ENCODE measurements around the gene UNC93B1.

The UNC93B1 gene

DNA sequence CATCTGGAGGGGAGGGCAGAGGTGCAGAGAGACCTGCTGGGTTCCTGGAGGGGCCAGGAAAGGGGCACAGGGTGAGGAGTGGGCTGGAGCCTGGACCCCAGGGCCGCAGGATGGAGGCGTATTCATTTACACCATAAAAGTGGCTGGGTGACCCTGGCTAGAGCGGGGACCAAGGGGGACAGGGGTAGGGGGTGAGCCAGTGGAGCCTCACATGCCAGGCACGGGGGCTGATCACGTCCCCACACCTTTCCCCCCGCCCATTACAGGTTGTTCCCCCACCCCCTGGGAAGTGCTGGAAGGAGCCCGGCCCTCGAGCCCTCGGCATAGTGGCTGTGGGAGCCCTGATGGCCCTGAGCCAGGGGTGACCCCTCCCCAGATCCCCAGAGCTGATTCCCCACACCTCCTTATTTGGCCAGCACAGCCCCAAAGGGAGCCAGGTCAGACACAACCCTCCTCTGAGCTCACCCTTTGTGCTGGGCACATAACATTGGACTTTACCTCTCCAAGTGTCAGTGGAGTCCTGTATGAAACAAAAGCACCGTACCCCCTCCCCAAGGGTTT, 35.7 kb upstream of the UNC93B1 start:
- no peak for DNase-seq

DNA sequence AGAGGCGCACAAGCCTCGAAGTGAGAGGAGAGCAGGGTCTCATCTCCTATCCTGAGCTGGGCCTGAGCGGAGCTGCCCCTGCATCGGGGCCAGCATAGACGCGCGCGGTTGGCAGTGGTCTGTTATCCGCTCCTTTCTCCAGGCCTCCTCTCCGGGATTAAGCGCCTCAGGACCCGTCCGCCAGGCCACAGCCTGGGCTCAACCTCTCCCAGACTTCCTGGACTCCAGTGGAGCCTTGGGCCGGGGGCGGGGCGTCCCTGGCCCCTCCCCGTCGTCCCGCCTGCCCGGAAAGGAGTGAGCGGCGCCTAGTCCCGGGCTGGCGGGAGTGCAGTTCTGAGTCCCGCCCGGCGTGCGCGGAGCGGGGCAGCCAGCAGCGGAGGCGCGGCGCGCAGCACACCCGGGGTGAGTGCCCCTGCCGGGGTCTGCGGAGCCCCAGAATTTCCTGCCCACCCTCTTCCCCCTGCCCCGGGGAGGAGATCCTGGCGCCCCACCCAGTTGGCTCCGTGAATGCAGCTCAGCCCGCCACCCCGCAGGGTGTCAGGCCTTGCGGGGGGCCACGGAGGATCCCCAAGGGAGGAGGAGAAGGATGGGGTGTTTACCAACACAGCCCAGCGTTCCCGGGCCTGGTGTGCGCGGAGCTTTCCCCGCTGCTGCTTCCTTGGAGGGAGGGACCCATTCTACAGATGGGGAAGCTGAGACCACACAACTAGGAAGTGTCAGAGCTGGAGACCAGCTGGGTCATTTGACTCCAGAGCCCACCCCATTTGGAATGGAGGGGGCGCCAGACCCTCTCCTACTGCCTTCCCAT, 35.0 kb upstream of the UNC93B1 start, which contains the start of gene TCIRG1:
Gene TCIRG1 (plus strand): TSS at position 308 of the 808 bp plus-strand sequence. CDS start 2,247 bp downstream, outside the sequence.
- DNase-seq: peak; percentile 77

DNA sequence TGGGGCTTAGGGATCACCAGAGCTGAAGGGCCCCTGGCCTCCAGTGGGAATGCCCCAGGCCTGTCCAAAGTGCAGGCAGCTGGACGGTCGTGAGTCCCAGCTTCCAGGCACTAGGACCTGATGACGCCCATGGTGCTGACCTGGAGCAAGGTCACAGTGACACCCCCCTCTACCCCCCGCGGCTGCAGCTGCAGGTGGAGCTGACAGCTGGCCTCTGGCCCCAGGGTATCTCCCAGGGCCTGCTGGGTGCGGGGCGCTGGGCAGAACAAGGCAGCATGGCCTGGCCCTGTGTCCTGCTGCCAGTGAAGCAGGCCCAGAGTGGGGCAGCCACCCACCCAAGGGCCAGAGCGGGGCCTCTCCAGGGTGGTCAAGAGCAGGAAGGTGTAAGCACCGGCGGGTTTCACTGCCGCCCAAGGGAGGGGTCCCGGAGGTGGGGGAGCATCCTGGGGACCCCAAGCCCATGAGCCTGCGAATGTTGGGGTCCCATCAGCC, 34.4 kb upstream of the UNC93B1 start:
- DNase-seq: no peak

DNA sequence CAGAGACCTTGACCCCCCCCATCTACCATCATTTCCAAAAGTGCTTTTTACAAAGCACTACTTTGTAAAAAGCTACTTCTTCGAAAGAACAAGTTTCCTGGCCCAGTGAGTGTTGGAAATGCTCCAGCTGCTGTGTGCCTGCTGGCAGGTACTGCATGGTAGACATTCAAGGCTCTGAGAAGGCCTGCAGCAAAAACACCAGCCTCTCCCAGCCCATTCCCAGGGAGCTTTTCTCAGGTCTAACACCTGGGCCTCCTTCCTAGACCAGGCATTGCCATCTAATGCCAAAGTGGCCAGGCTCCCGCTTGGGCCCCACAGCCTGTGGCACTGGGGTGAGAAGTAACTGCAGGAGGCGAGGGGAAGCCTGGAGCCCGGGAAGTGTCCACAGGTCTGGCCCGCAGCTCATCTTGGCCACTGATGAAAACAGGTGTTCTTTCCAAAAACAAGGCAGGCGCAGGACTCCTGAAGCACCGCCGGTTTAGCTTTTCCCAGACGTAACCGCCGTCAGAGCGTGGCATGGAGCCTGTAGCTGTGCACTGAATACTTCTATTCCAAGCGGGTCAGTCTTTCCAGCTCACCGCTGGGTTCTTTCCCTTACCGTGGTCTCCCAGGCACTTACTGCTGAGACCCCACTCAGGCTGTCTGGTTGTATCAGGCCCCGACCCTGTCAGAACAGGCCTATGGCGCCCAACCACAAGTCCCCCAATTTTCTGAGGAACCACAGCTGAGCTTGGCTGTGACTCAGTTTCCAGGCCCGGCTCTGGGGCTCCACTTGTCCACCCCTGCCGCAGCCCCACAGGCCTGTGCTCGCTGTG, 33.7 kb upstream of the UNC93B1 start:
- DNase-seq: no peak

DNA sequence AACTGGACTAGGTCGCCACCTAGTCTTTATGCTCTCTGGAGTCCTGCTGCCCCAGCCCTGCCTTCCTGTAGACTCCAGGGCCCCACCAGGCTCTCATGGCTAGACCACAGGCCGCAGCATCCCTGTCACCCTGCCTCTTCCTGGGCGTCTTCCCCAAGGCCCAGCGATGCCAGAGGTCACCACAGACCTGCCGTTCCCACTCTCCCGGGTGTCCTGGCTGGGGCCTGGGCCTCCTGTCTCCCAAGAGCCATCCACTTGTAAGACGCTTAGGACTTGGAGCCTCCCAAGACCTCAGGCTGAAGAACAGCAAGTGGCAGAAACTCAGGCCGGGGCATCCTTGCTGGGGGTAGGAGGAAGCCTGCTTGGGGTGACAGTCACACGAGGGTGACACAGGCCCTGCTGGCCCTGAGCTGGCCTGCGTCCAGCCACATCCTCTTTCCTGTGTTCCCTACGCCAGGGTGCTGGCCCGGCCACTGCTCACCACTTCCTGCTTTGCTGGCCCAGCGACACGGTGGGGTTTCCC, 32.9 kb upstream of the UNC93B1 start:
- DNase-seq: no peak

DNA sequence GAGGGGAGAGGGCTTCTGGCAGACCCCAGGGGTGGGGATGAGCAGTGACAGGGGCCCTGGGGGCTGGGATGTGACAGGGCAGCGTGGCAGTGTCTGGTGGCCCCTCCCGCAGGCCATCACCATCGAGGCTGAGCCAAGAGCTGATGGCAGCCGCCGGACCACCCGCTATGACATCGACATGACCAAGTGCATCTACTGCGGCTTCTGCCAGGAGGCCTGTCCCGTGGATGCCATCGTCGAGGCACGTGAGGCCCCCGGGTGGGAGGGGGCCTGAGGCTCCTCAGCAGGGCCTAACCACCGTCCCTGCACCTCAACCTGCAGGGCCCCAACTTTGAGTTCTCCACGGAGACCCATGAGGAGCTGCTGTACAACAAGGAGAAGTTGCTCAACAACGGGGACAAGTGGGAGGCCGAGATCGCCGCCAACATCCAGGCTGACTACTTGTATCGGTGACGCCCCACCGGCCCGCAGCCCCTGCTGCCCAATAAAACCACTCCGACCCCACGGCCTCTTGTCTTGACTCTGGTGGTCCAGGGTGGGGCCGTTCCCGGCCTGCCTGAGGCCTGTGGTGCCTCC, 32.3 kb upstream of the UNC93B1 start:
- no peak for DNase-seq

DNA sequence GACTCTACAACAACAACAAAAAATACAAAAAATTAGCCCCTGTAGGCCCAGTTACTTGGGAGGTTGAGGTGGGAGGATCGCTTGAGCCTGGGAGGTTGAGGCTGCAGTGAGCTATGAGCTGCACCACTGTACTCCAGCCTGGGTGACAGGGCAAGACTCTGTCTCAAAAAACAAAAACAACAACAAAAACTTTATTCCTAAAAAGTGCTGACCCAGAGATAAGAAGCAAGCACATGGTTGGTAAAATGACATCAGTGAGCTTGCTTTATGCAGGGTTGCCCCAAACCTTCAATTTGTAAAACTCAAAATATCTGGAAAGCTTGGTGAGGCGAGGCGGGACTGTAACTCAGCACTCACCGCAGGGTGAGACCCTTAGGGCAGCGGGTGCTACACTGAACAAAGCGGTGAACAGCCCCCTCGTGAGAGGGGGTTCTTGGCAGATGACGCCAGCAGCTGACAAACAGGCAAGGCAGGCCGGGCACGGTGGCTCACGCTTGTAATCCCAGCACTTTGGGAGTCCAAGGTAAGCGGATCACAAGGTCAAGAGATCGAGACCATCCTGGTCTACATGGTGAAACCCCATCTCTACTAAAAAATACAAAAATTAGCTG, 31.5 kb upstream of the UNC93B1 start:
- DNase-seq: no peak

DNA sequence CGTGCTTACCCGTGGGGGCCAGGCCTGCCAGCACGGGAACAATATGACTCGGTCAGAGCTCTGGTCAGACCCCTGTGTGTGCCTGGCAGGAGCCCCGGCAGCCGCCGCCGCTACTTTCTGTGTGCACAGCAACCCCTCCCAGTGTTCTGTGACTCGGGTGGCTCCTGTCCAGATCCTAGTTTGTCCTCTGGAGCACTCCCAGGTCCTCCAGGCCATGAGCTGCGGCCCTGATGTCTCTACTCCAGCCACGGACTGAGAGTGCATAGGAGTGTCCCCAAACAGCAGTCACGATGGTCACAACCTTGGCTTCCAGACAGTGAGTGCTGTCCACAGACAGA, 29.8 kb upstream of the UNC93B1 start:
- DNase-seq: no peak

DNA sequence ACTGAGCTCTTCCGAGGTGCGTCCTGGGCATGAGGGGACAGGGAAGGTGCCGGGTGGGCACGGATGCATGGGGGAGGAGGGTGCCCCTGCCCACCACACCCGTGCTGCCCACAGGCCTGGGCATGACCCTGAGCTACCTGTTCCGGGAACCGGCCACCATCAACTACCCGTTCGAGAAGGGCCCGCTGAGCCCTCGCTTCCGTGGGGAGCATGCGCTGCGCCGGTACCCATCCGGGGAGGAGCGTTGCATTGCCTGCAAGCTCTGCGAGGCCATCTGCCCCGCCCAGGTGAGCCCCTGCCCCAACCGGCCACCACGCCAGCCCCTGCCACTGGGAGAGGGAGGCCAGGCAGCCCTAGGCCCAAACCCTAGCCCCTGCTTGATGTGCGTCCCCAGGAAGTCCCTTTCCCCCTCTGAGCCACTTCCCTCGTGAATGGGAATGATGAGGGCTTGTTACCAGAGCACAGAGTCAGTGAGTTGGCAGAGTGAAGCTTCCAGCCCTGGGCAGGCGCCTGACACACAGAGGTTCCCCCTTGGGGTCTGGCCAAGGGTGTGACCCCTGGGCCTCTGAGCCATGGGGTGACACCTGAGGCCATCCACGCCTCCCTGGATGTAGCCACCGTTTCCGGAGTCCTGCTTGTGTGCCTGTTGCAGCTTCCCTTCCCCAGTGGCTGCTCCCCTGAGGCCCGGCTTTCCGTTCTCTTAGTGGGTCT, 29.3 kb upstream of the UNC93B1 start:
- DNase-seq: no peak

DNA sequence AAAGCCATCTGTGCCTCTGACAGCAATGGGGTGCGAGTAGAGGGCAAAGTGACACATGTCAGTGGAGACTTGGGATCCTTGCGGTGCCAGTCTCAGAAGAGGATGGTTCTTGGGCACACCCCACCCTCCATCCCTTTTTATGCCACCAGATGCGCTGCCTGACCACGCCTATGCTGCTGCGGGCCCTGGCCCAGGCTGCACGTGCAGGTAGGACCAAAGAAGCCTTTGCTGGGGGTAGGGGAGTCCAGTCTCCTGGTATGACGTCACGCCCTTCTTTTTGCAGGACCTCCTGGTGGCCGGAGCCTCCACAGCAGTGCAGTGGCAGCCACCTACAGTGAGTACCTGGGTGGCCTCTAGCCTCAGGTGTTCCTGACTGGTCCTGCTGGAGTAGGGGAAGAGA, 28.1 kb upstream of the UNC93B1 start:
- no peak for DNase-seq

DNA sequence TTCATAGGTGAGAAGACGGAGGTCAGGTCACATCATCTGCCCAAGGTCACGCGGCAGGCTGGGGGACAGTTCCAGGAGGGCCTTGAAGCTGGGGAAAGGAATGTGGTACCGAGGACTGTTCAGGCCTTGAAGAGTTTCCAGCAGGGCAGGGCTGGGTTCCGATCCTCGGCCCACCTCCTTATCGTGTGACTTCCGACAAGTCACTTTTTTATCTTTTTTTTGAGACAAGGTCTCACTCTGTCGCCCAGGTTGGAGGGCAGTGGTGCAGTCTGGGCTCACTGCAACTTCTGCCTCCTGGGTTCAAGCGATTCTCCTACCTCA, 27.2 kb upstream of the UNC93B1 start:
- no peak for DNase-seq

DNA sequence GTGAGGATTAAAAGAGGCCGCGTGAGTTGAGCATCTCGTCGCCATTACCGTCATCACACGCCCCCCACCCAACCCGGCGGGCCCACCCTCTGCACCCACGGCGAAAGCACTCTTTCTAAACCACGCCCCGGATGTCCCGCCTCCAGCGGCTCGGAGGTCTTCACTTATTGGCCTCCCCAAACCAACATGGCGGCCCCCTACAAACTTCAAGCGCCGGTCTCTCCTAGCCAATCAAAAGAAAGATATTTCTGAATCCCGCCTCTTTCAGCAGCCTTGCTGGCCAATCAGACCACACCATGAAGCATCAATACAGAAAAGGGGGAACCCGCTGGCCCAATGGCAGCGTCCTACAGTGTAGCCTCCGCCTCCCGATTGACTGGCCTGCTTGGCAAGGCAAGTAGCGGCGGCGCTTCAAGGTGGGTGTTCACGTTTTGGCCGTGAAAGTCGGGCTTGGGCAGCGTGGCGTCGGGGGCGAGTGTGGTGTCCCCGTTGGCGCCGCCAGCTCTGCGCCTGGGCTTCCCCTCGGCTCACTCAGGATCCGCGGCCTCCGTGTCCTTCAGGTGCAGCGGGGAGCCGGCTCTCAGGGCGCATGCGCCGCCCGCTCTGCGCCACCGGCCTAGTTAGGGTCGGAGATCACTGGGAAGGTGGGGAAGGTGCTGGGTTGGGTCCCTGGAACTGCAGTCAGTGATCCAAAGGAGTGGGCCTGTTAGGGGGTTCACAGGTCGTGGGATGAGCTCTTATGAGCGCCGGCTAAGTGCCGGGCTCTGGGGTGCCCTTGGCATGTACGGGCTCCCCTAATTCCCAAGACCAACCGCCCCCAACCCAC, 26.6 kb upstream of the UNC93B1 start, which contains the start of gene NDUFS8:
Gene NDUFS8 (plus strand): TSS at position 364 of the 826 bp plus-strand sequence. CDS start 1,471 bp downstream, outside the sequence.
- peak; percentile 99 for DNase-seq

DNA sequence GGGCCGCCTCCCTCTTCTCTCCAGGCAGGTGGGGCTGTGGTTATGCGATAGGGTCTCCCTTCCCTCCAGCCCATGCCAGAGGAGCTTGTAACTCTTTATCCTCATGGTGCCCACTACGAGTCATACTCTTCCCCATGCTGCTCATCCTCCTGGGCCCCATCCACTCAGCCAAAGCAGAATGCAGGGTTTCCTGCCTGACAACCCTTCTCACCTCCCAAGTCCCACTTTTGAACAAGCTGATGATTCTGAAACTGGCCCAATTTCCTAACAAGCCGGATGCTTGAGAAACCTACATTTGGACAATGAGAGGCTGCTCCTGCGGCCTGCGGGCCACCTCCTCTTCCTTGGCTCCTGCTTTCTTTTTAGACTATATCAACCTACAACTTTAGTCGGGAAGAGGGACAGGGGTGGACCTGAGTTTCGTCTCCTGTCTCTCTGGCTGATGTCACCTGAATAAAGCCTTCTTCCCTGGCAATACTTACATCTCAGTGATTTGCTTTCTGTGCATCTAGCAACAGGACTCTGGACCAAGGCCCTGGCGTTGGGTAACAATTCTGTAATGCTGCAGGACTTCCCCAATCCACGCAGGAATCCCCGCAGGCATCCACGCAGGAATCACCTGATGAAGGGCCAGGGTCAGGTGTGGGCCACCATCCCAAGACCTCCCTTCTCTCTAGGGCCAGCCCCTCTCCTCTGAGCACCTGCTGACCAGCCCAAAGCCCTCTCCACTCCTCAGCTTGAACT, 25.1 kb upstream of the UNC93B1 start:
- peak; percentile 46 for DNase-seq

DNA sequence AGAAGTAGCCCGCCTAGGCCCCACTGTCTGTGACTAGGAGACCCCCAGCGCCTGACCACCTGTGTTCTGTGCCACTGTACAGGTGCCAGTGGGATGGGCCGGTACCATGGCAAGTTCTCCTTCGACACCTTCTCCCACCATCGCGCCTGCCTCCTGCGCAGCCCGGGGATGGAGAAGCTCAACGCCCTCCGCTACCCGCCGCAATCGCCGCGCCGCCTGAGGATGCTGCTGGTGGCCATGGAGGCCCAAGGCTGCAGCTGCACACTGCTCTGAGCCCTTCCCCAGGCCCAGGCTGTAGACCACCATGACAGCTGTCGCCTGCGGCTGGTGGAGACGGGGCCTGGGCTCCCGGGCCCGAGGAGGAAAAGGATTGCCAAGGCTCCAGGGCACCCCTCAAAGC, 23.8 kb upstream of the UNC93B1 start:
- DNase-seq: no peak

DNA sequence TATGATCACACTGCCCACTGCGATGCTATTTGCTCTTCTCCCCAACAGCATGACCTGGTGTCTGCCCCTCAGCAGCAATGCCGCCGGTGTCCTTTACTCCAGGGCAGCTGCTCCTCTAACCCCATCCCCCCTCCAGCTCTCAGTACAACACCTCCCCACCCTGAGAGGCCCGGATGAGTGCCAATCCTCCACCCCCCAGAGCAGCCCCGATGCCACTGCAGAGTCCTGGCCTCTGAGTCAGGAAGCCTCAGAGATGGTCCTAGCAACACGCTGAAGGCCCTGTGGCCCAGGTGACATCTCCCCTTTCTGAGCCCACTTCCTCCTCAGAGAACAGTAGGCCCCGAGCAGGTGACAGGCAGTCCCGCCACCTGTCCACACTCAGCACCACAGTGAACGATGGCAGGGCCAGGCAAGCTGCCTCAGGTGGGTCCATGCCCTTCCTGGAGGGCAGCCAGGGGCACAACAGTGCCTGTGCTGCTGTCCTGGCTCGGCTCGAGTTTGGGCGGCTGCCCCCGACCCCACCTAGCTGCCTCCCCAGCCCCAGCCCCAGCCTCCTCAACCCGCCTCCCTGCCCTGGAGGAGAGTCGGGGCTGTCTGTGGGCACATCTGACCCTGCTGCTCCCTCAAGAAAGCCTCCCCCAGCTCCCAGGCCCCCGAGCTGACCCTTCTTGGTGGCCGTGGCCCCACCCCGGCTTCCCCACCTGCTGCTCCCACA, 22.7 kb upstream of the UNC93B1 start:
- DNase-seq: no peak

DNA sequence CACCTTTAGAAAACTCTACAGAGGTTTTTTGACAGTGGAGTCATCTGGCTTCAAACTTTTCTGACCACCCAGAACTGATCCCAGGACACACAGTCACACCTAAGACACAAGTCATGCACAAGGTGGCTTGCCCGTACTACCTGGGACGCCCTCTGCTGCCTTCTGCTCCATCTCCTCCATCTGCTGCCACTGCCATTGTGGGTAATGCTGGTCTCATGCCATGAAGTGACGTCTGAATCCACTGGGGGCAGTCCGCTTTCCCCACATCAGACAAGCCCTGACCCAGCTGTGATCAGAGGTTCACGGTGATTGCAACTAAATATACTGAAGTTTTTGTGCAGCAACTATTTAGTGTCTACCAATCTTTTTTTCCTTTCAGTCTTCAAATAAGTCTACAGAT, 21.1 kb upstream of the UNC93B1 start:
- DNase-seq: no peak

DNA sequence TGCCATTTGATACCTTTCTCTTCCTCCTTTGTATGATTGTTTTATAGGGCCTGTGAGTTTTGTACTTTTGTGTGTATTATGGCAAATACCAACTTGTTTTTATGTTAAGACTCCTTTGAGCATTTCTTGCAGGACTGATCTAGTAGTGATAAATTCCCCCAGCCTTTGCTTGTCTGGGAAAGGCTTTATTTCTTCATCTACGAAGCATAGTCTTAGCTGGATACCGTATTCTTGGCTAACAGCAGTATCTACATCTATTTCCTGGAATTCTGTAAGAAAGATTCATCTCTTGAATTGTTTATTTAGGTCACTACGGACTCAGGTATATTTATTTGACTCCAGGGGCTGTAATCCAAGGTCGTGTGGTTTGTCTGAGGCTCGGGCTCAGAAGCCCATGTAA, 20.6 kb upstream of the UNC93B1 start:
- DNase-seq: no peak

DNA sequence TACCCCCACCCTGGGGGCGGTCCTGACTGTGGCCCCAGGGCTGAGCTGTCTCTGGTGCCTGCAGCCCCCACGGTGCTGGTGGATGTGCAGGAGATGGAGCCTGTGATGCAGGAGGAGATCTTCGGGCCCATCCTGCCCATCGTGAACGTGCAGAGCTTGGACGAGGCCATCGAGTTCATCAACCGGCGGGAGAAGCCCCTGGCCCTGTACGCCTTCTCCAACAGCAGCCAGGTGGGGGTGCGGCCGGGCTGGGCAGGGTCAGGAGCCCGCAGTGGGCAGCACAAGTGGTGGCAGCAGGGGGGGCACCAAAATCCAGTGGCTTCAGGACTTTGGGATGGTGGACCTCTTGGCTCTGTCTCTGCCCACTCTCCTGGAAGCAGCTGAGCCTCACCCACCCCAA, 18.6 kb upstream of the UNC93B1 start:
- no peak for DNase-seq

DNA sequence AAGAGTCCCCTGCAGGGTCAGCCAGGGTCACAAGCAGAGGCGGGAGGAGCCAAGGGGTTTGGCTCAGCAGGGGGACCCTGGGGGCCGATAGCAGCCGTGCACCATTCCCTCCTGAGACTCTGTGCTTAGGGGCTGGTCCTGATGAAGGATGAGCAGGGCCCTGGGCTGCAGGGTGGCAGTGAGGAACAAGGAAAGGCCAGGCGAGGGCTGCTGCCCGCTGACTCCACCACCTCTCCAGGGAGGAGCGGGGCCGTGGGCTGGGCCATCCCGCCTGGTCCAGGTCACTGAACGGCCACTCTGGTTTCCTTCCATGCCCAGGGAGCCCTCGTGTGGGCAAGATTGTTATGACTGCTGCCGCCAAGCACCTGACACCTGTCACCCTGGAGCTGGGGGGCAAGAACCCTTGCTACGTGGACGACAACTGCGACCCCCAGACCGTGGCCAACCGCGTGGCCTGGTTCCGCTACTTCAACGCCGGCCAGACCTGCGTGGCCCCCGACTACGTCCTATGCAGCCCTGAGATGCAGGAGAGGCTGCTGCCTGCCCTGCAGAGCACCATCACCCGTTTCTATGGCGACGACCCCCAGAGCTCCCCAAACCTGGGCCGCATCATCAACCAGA, 17.4 kb upstream of the UNC93B1 start:
- no peak for DNase-seq
